HepG2 (cell line): ENCODE results near the gene PFKM. TPM values are rescaled to one million over a fixed set of nuclear protein-coding genes. Genes with fewer than 3 reads are reported as not detected.

Experiments used
- CEBPB ChIP-seq: IDR thresholded peaks from 2 replicates; pipeline ENCODE4 v1.6.1; 2011; ENCODE audit warnings: low read depth, low read length, improper control_type of control experiment, borderline replicate concordance
- ETV5 ChIP-seq: IDR thresholded peaks from 2 replicates; pipeline ENCODE4 v1.6.1; 2018; ENCODE audit warnings: missing biosample characterization, missing genetic modification reagents, inconsistent platforms, borderline replicate concordance
- GLI4 ChIP-seq: sonication (generic); formaldehyde crosslinking; IDR thresholded peaks from 2 replicates; pipeline ENCODE4 v1.5.1; 2020; ENCODE audit warnings: missing genetic modification reagents, mild to moderate bottlenecking, moderate library complexity, borderline replicate concordance
- HDAC6 ChIP-seq: fragments of 200-600 bp; sonication (generic); IDR thresholded peaks from 2 replicates; pipeline ENCODE4 v1.7.0; 2017; ENCODE audit warnings: mild to moderate bottlenecking, antibody characterized with exemption, low read length, low read depth
- IRX3 ChIP-seq: sonication (generic); formaldehyde crosslinking; IDR thresholded peaks from 2 replicates; pipeline ENCODE4 v1.8.1; 2023; ENCODE audit warnings: mild to moderate bottlenecking, low read depth, missing genetic modification reagents, borderline replicate concordance
- JUNB ChIP-seq: sonication (generic); formaldehyde crosslinking; IDR thresholded peaks from 2 replicates; pipeline ENCODE4 v1.8.0; 2022; ENCODE audit warnings: missing genetic modification reagents, mild to moderate bottlenecking, borderline replicate concordance
- KLF15 ChIP-seq: sonication (generic); formaldehyde crosslinking; IDR thresholded peaks from 2 replicates; pipeline ENCODE4 v1.8.1; 2023; ENCODE audit warnings: borderline replicate concordance, mild to moderate bottlenecking, inconsistent platforms, missing genetic modification reagents, mixed read lengths
- KLF9 ChIP-seq: IDR thresholded peaks from 2 replicates; pipeline ENCODE4 v1.6.1; 2016; ENCODE audit warnings: low read depth
- MZF1 ChIP-seq: sonication (generic); formaldehyde crosslinking; IDR thresholded peaks from 2 replicates; pipeline ENCODE4 v1.8.1; 2023; ENCODE audit warnings: mild to moderate bottlenecking, missing genetic modification reagents, borderline replicate concordance
- RBFOX2 ChIP-seq: fragments of 200-400 bp; formaldehyde crosslinking; IDR thresholded peaks from 2 replicates; pipeline ENCODE4 v1.6.1; 2017; ENCODE audit warnings: low read depth, mild to moderate bottlenecking, low read length
- SCMH1 ChIP-seq: sonication (generic); formaldehyde crosslinking; IDR thresholded peaks from 2 replicates; pipeline ENCODE4 v1.9.0; 2021; ENCODE audit warnings: missing genetic modification reagents, mild to moderate bottlenecking, borderline replicate concordance
- SYNCRIP ChIP-seq: fragments of 200-400 bp; formaldehyde crosslinking; IDR thresholded peaks from 2 replicates; pipeline ENCODE4 v1.6.1; 2018; ENCODE audit warnings: mild to moderate bottlenecking, low read depth, low read length; ENCODE audit not compliant: insufficient read depth
- TRIM24 ChIP-seq: sonication (generic); formaldehyde crosslinking; IDR thresholded peaks from 2 replicates; pipeline ENCODE4 v1.8.0; 2022; ENCODE audit warnings: mild to moderate bottlenecking, missing genetic modification reagents
- ZBTB7B ChIP-seq: sonication (generic); formaldehyde crosslinking; IDR thresholded peaks from 2 replicates; pipeline ENCODE4 v1.4.0; 2020; ENCODE audit warnings: missing genetic modification reagents
- ZFY ChIP-seq: sonication (generic); formaldehyde crosslinking; IDR thresholded peaks from 2 replicates; pipeline ENCODE4 v1.4.0; 2020; ENCODE audit warnings: missing genetic modification reagents
- ZMYM2 ChIP-seq: sonication (generic); formaldehyde crosslinking; IDR thresholded peaks from 2 replicates; pipeline ENCODE4 v1.8.0; 2022; ENCODE audit warnings: mild to moderate bottlenecking, missing genetic modification reagents
- ZNF17 ChIP-seq: sonication (generic); formaldehyde crosslinking; IDR thresholded peaks from 2 replicates; pipeline ENCODE4 v1.5.0; 2020; ENCODE audit warnings: mild to moderate bottlenecking, missing genetic modification reagents
- ZNF205 ChIP-seq: IDR thresholded peaks from 2 replicates; pipeline ENCODE4 v1.6.1; 2018; ENCODE audit warnings: missing biosample characterization, missing genetic modification reagents
- ZNF274 ChIP-seq: sonication (generic); formaldehyde crosslinking; IDR thresholded peaks from 2 replicates; pipeline ENCODE4 v1.5.1; 2020; ENCODE audit warnings: mild to moderate bottlenecking, missing genetic modification reagents
- ZNF530 ChIP-seq: sonication (generic); formaldehyde crosslinking; IDR thresholded peaks from 2 replicates; pipeline ENCODE4 v1.5.0; 2020; ENCODE audit warnings: low read depth, mild to moderate bottlenecking, missing genetic modification reagents
- ZNF557 ChIP-seq: sonication (generic); formaldehyde crosslinking; IDR thresholded peaks from 2 replicates; pipeline ENCODE4 v1.4.0; 2020; ENCODE audit warnings: missing genetic modification reagents
- ZNF766 ChIP-seq: sonication (generic); formaldehyde crosslinking; IDR thresholded peaks from 2 replicates; pipeline ENCODE4 v1.5.0; 2020; ENCODE audit warnings: missing genetic modification reagents, borderline replicate concordance
- polyA plus RNA-seq, 8 experiments: library from polyadenylated mRNA; depleted of rRNA in 3 of 8; stranded (reverse) in 7 of 8; unstranded in 1 of 8; fragments of >200 nt; fragmentation: Illumina TruSeq in 4 of 8; extraction: Trizol in 4 of 8; gene quantifications; 2 replicates each; pipeline versions ENCODE4 v1.2.1 to v1.2.3, GENCODE V29; 2011 to 2016; ENCODE audit warnings: low read depth in 4 of 8, missing spikeins in 1 of 8, mixed read lengths in 1 of 8; ENCODE audit not compliant: insufficient read depth in 1 of 8
- total RNA-seq, 5 experiments: library from RNA; depleted of rRNA; stranded (reverse); fragments of >200 nt; fragmentation: Illumina TruSeq; extraction: Trizol; gene quantifications; 2 replicates each; pipeline ENCODE4 v1.2.3, GENCODE V29; 2016; ENCODE audit warnings: low read depth in 1 of 5
- TF ChIP-seq, protein P1 (sequence below): sonication (generic); formaldehyde crosslinking; IDR thresholded peaks from 2 replicates; pipeline ENCODE4 v1.5.0; 2020; ENCODE audit warnings: mild to moderate bottlenecking, missing genetic modification reagents
- TF ChIP-seq, protein P2 (sequence below): sonication (generic); formaldehyde crosslinking; IDR thresholded peaks from 2 replicates; pipeline ENCODE4 v1.9.0; 2022; ENCODE audit warnings: missing genetic modification reagents, mild to moderate bottlenecking, borderline replicate concordance
- TF ChIP-seq, protein P3 (sequence below): sonication (generic); formaldehyde crosslinking; IDR thresholded peaks from 2 replicates; pipeline ENCODE4 v1.4.0; 2020; ENCODE audit warnings: missing genetic modification reagents

The PFKM gene
- total and polyA plus RNA-seq, 2 of the 13 experiments (the other 11 are each of a cell fraction or from before 2014, with no cell fraction given) = 1.9 to 2.4 TPM

DNA sequence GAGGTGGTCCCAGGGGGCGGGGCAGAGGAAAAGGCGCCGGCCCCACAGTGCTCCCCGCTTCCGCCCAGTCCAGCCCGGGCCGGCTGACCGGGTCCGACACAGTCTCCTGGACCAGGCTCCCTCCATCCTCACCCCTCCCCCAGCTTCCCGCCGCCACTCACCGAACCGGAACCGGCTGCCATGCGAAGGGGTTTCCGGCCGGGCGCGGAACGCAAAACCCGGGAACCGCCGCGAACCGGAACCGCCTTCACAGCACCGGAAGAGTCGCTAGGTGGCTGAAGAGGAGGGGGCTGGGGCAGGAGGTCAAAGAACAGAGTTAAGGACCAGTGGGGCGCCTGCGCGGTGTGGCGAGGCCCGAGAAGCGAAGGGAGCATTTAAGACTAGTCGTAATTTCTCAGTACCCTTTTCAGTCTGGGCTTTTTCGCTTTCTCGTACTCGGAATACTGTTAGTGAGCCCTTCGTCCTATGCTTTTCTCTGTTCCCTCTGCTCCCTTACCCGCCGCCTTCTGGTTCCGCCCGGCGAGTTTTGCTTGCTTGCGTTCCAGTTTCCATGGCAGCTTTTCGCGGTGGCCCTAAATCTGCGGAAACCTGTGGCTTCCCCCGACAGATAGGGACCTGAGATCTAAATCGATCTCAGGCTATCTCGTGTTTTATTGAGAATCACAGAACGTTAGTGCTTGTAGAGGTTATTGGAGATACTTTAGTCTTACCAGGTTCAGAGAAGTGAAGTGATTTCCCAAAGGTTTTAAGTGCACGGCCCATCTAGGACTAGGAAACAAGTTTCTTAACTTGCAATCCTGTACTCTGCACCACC is 13.1 kb upstream of the PFKM start, which contains the start of gene SENP1 (continued):
- TF ChIP-seq IRX3 (CRISPR knock-in tag) = peak; percentile 86; the same call in 1 of the 2 replicates
- TF ChIP-seq JUNB (CRISPR knock-in tag) = no peak
- no peak for TF ChIP-seq ZNF17
- TF ChIP-seq ZNF530 (CRISPR knock-in tag) = no peak
- no peak for TF ChIP-seq ZMYM2 (CRISPR knock-in tag)
- no peak for TF ChIP-seq CEBPB
- no peak for TF ChIP-seq ZBTB7B (CRISPR knock-in tag)
- TF ChIP-seq ZNF557 = no peak
- no peak for TF ChIP-seq HDAC6
- TF ChIP-seq MZF1 = 0 out of 2 replicates have a peak, but pooled peaks have one; percentile 47
- peak; percentile 63; the same call in 1 of the 2 replicates for TF ChIP-seq ZNF766
- no peak for TF ChIP-seq KLF9 (CRISPR knock-in tag)
- peak; percentile 86 for TF ChIP-seq RBFOX2
- TF ChIP-seq TRIM24 = no peak
- 0 out of 2 replicates have a peak, but pooled peaks have one; percentile 36 for TF ChIP-seq GLI4 (CRISPR knock-in tag)
- no peak for TF ChIP-seq SYNCRIP
- peak; percentile 79; the same call in 1 of the 2 replicates for TF ChIP-seq ZFY (CRISPR knock-in tag)
- TF ChIP-seq ZNF205 (CRISPR knock-in tag) = 0 out of 2 replicates have a peak, but pooled peaks have one; percentile 23
- TF ChIP-seq SCMH1 (CRISPR knock-in tag) = no peak
- TF ChIP-seq, protein P1, sequence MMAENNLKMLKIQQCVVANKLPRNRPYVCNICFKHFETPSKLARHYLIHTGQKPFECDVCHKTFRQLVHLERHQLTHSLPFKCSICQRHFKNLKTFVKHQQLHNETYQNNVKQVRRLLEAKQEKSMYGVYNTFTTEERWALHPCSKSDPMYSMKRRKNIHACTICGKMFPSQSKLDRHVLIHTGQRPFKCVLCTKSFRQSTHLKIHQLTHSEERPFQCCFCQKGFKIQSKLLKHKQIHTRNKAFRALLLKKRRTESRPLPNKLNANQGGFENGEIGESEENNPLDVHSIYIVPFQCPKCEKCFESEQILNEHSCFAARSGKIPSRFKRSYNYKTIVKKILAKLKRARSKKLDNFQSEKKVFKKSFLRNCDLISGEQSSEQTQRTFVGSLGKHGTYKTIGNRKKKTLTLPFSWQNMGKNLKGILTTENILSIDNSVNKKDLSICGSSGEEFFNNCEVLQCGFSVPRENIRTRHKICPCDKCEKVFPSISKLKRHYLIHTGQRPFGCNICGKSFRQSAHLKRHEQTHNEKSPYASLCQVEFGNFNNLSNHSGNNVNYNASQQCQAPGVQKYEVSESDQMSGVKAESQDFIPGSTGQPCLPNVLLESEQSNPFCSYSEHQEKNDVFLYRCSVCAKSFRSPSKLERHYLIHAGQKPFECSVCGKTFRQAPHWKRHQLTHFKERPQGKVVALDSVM (CRISPR knock-in tag) = no peak
- TF ChIP-seq ZNF274 (CRISPR knock-in tag) = no peak
- peak; percentile 96 for TF ChIP-seq ETV5 (CRISPR knock-in tag)
- TF ChIP-seq, protein P2, sequence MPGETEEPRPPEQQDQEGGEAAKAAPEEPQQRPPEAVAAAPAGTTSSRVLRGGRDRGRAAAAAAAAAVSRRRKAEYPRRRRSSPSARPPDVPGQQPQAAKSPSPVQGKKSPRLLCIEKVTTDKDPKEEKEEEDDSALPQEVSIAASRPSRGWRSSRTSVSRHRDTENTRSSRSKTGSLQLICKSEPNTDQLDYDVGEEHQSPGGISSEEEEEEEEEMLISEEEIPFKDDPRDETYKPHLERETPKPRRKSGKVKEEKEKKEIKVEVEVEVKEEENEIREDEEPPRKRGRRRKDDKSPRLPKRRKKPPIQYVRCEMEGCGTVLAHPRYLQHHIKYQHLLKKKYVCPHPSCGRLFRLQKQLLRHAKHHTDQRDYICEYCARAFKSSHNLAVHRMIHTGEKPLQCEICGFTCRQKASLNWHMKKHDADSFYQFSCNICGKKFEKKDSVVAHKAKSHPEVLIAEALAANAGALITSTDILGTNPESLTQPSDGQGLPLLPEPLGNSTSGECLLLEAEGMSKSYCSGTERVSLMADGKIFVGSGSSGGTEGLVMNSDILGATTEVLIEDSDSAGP (CRISPR knock-in tag) = peak; percentile 85; the same call in 1 of the 2 replicates
- TF ChIP-seq, protein P3, sequence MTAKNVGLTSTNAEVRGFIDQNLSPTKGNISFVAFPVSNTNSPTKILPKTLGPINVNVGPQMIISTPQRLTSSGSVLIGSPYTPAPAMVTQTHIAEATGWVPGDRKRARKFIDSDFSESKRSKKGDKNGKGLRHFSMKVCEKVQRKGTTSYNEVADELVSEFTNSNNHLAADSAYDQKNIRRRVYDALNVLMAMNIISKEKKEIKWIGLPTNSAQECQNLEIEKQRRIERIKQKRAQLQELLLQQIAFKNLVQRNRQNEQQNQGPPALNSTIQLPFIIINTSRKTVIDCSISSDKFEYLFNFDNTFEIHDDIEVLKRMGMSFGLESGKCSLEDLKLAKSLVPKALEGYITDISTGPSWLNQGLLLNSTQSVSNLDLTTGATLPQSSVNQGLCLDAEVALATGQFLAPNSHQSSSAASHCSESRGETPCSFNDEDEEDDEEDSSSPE (CRISPR knock-in tag) = peak; percentile 89
- no peak for TF ChIP-seq KLF15 (CRISPR knock-in tag)
